Ishikawa (cell line): Measurements from ENCODE around the gene TMEM87B.

Experiments
- CEBPB ChIP-seq: IDR thresholded peaks from 2 replicates; pipeline ENCODE4 v1.6.1; 2012
- CREB1 ChIP-seq: IDR thresholded peaks from 2 replicates; pipeline ENCODE4 v1.6.1; 2012; ENCODE audit warnings: low read depth
- EGR1 ChIP-seq: IDR thresholded peaks from 2 replicates; pipeline ENCODE4 v1.6.1; 2012
- EP300 ChIP-seq: IDR thresholded peaks from 2 replicates; pipeline ENCODE4 v1.6.1; 2012; ENCODE audit warnings: borderline replicate concordance
- FOXM1 ChIP-seq: IDR thresholded peaks from 2 replicates; pipeline ENCODE4 v1.6.1; 2012; ENCODE audit warnings: low read depth, borderline replicate concordance
- MAX ChIP-seq: IDR thresholded peaks from 2 replicates; pipeline ENCODE4 v1.6.1; 2012
- NFIC ChIP-seq: IDR thresholded peaks from 2 replicates; pipeline ENCODE4 v1.6.1; 2012
- RAD21 ChIP-seq: IDR thresholded peaks from 2 replicates; pipeline ENCODE4 v1.6.1; 2012; ENCODE audit warnings: low read depth
- REST ChIP-seq: IDR thresholded peaks from 2 replicates; pipeline ENCODE4 v1.6.1; 2012; ENCODE audit warnings: low read depth, mild to moderate bottlenecking
- TAF1 ChIP-seq: IDR thresholded peaks from 2 replicates; pipeline ENCODE4 v1.6.1; 2012; ENCODE audit warnings: low read depth, mild to moderate bottlenecking
- TCF12 ChIP-seq: IDR thresholded peaks from 2 replicates; pipeline ENCODE4 v1.6.1; 2012; ENCODE audit warnings: low read depth
- TEAD4 ChIP-seq: IDR thresholded peaks from 2 replicates; pipeline ENCODE4 v1.6.1; 2012
- USF1 ChIP-seq: IDR thresholded peaks from 2 replicates; pipeline ENCODE4 v1.6.1; 2012
- YY1 ChIP-seq: IDR thresholded peaks from 2 replicates; pipeline ENCODE4 v1.6.1; 2012; ENCODE audit warnings: low read depth
- ZBTB7A ChIP-seq: IDR thresholded peaks from 2 replicates; pipeline ENCODE4 v1.6.1; 2012; ENCODE audit warnings: low read depth

TMEM87B gene

GRCh38 chr2:112054847-112055729 is at the start of gene TMEM87B:
Gene TMEM87B (plus strand): TSS chr2:112055269. CDS start chr2:112055592, 323 bp downstream.
- TF ChIP-seq EGR1 (peak; percentile 100), MAX (0 out of 2 replicates have a peak, but pooled peaks have one; percentile 33), TCF12 (peak; percentile 39; the same call in 1 of the 2 replicates), REST (no peak), CEBPB (no peak), TAF1 (peak; percentile 77), EP300 (0 out of 2 replicates have a peak, but pooled peaks have one; percentile 23), YY1 (peak; percentile 86)

- no peak for TF ChIP-seq CREB1
- no peak for TF ChIP-seq TAF1
- no peak for TF ChIP-seq EP300
- no peak for TF ChIP-seq NFIC
- TF ChIP-seq REST: no peak
- no peak for TF ChIP-seq ZBTB7A
- TF ChIP-seq USF1: no peak
- no peak for TF ChIP-seq FOXM1
- no peak for TF ChIP-seq TCF12
- no peak for TF ChIP-seq CEBPB
- TF ChIP-seq YY1: no peak
- TF ChIP-seq RAD21: no peak
- no peak for TF ChIP-seq TEAD4
- no peak for TF ChIP-seq EGR1
- no peak for TF ChIP-seq MAX
Measured at GRCh38 chr2:112005406-112006075, 49.5 kb upstream of the TMEM87B start.

- no peak for TF ChIP-seq TCF12
Measured at GRCh38 chr2:112006076-112006410, 49.0 kb upstream of the TMEM87B start.

GRCh38 chr2:112007493-112007892 is 47.6 kb upstream of the TMEM87B start:
- TF ChIP-seq CREB1 (no peak), NFIC (no peak), ZBTB7A (no peak), REST (no peak), RAD21 (no peak), YY1 (no peak), TEAD4 (no peak), EGR1 (no peak), TCF12 (no peak), EP300 (no peak), TAF1 (no peak), CEBPB (no peak), MAX (no peak), USF1 (no peak), FOXM1 (no peak)
